Smooth muscle cell (in vitro differentiated cells): Measurements from ENCODE around the gene ZNF324. TPM values are rescaled to one million over a fixed set of nuclear protein-coding genes. Genes with fewer than 3 reads are reported as not detected.

Experiments
- DNase-seq: peaks from one replicate; lab custom pipeline; 2025; ENCODE audit not compliant: unreplicated experiment; lab: John Stamatoyannopoulos, UW
- H2AFZ ChIP-seq: fragments of 200-600 bp; sonication (generic); 2 replicates; pipeline ENCODE4 v1.6.0; 2016; ENCODE audit warnings: antibody characterized with exemption, low read depth, mild to moderate bottlenecking
- H3F3A ChIP-seq: fragments of 200-600 bp; sonication (generic); 2 replicates; pipeline ENCODE4 v1.6.0; 2017; ENCODE audit warnings: antibody characterized with exemption, low read depth
- H3K27ac ChIP-seq: fragments of 200-600 bp; sonication (generic); 2 replicates; pipeline ENCODE4 v1.5.1; 2016; ENCODE audit warnings: low read depth, mild to moderate bottlenecking
- H3K27me3 ChIP-seq: fragments of 200-600 bp; sonication (generic); 2 replicates; pipeline ENCODE4 v1.6.1; 2016; ENCODE audit warnings: low read depth, mild to moderate bottlenecking
- H3K36me3 ChIP-seq: fragments of 200-600 bp; sonication (generic); 2 replicates; pipeline ENCODE4 v1.5.1; 2016; ENCODE audit warnings: low read depth
- H3K4me1 ChIP-seq: fragments of 200-600 bp; sonication (generic); 2 replicates; pipeline ENCODE4 v1.5.1; 2016; ENCODE audit warnings: low read depth
- H3K4me2 ChIP-seq: fragments of 200-600 bp; sonication (generic); 2 replicates; pipeline ENCODE4 v1.6.0; 2016; ENCODE audit warnings: mild to moderate bottlenecking
- H3K4me3 ChIP-seq: fragments of 200-600 bp; sonication (generic); 2 replicates; pipeline ENCODE4 v1.5.1; 2016; ENCODE audit warnings: mild to moderate bottlenecking
- H3K79me2 ChIP-seq: fragments of 200-600 bp; sonication (generic); 2 replicates; pipeline ENCODE4 v1.6.0; 2016; ENCODE audit warnings: low read depth, mild to moderate bottlenecking
- H3K9ac ChIP-seq: fragments of 200-600 bp; sonication (generic); 2 replicates; pipeline ENCODE4 v1.6.0; 2016; ENCODE audit warnings: low read depth
- H3K9me3 ChIP-seq: fragments of 200-600 bp; sonication (generic); replicated peaks from 2 replicates; pipeline ENCODE4 v1.5.1; 2016; ENCODE audit warnings: low read depth
- H4K20me1 ChIP-seq: fragments of 200-600 bp; sonication (generic); 2 replicates; pipeline ENCODE4 v1.6.0; 2016; ENCODE audit warnings: low read depth
- whole genome bisulfite sequencing: methylation state at CpG from one replicate; pipeline ENCODE4 v1.1.7; 2016; ENCODE audit warnings: low lambda C conversion rate; 5-methylcytosine and 5-hydroxymethylcytosine counted together
- polyA plus RNA-seq: library from polyadenylated mRNA; unstranded; fragments of >200 nt; fragmentation: Nextera tagmentation; extraction: Ambion mirVana; gene quantifications from 2 replicates; pipeline ENCODE4 v1.2.1, GENCODE V29; 2016
- total RNA-seq: library from RNA; depleted of rRNA; stranded (reverse); fragments of >200 nt; gene quantifications from 2 replicates; pipeline ENCODE4 v1.2.3, GENCODE V29; 2014
- TF ChIP-seq, protein P1 (sequence below): fragments of 200-600 bp; sonication (generic); IDR thresholded peaks from 2 replicates; pipeline ENCODE4 v1.5.1; 2017; ENCODE audit warnings: borderline replicate concordance, mild to moderate bottlenecking, antibody characterized with exemption; ENCODE audit not compliant: insufficient read depth, poor library complexity, severe bottlenecking

ZNF324 gene
- total and polyA plus RNA-seq, 2 experiments from 2014 or later: 8.8 to 10.2 TPM

DNA sequence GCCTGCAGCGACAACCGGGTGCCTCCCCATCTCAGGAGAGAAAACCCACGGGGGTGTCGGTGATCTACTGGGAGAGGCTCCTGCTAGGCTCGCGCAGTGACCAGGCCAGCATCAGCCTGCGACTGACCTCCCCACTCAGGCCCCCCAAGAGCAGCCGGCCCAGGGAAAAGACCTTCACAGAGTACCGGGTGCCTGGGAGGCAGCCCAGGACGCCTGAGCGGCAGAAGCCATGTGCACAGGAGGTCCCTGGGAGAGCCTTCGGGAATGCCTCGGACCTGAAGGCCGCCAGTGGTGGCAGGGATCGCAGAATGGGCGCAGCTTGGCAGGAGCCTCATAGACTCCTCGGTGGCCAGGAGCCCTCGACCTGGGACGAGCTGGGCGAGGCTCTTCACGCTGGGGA, 11.6 kb upstream of the ZNF324 start:
- Histone ChIP-seq H3K4me2 (no peak overlapping the region), H3F3A (no peaks in the 10 kb centered on the region), H3K9me3 (no peaks in the 10 kb centered on the region), H3K36me3 (no peaks in the 10 kb centered on the region), H3K4me3 (no peak overlapping the region), H3K79me2 (no peaks in the 10 kb centered on the region), H3K4me1 (peaks cover 4% of the 10 kb centered on the region), H3K27ac (no peak overlapping the region), H3K27me3 (no peaks in the 10 kb centered on the region), H2AFZ (no peak overlapping the region), H4K20me1 (no peaks in the 10 kb centered on the region), H3K9ac (no peak overlapping the region)
- WGBS: 95% methylated on average over 20 of the region's 21 CpGs
- TF ChIP-seq, protein P1, sequence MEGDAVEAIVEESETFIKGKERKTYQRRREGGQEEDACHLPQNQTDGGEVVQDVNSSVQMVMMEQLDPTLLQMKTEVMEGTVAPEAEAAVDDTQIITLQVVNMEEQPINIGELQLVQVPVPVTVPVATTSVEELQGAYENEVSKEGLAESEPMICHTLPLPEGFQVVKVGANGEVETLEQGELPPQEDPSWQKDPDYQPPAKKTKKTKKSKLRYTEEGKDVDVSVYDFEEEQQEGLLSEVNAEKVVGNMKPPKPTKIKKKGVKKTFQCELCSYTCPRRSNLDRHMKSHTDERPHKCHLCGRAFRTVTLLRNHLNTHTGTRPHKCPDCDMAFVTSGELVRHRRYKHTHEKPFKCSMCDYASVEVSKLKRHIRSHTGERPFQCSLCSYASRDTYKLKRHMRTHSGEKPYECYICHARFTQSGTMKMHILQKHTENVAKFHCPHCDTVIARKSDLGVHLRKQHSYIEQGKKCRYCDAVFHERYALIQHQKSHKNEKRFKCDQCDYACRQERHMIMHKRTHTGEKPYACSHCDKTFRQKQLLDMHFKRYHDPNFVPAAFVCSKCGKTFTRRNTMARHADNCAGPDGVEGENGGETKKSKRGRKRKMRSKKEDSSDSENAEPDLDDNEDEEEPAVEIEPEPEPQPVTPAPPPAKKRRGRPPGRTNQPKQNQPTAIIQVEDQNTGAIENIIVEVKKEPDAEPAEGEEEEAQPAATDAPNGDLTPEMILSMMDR: no peak
- DNase-seq: no peak

DNA sequence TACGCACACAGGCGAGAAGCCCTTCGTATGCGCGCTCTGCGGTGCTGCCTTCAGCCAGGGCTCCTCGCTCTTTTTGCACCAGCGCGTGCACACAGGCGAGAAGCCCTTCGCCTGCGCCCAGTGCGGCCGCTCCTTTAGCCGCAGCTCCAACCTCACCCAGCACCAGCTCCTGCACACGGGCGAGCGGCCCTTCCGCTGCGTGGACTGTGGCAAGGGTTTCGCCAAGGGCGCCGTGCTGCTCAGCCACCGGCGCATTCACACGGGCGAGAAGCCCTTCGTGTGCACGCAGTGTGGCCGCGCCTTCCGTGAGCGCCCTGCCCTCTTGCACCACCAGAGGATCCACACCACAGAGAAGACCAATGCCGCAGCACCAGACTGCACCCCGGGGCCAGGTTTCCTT, 10.8 kb upstream of the ZNF324 start:
- no peaks in the 10 kb centered on the region for H3K79me2 ChIP-seq
- H3K4me3 ChIP-seq: no peak overlapping the region
- no peak for DNase-seq
- 98% methylated on average over 35 of the region's 35 CpGs for WGBS
- H3F3A ChIP-seq: no peaks in the 10 kb centered on the region
- no peak overlapping the region for H3K4me2 ChIP-seq
- peaks cover 1% of the 10 kb centered on the region for H3K4me1 ChIP-seq
- TF ChIP-seq, protein P1: no peak
- H3K9me3 ChIP-seq: no peaks in the 10 kb centered on the region
- H4K20me1 ChIP-seq: no peaks in the 10 kb centered on the region
- H3K36me3 ChIP-seq: no peaks in the 10 kb centered on the region
- no peak overlapping the region for H2AFZ ChIP-seq
- H3K27ac ChIP-seq: no peak overlapping the region
- H3K27me3 ChIP-seq: no peaks in the 10 kb centered on the region
- H3K9ac ChIP-seq: no peak overlapping the region

DNA sequence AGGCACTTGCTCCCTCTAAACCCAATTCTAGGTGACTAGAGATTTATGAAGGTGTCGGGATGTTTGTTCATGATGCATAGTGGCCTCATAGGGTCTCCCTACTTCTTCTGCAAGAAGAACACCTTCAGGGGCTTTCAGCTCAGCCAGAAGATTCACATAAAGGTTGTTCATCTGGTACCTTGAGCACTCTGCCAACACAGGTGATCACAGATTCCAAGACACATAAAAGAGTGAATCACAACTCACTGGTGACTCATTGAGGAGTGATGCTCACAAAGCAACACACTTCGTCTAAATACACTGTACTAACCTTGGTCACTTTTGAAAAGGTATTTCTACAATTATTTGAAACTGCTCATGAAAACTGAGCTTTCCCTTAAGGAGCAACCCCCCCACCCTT, 6.8 kb upstream of the ZNF324 start:
- TF ChIP-seq, protein P1: no peak
- Histone ChIP-seq H3K4me2 (no peak overlapping the region), H3F3A (no peaks in the 10 kb centered on the region), H3K27ac (no peak overlapping the region), H4K20me1 (no peaks in the 10 kb centered on the region), H3K4me3 (no peak overlapping the region), H3K9me3 (no peaks in the 10 kb centered on the region), H3K9ac (no peak overlapping the region), H3K4me1 (no peaks in the 10 kb centered on the region), H2AFZ (no peak overlapping the region), H3K79me2 (no peaks in the 10 kb centered on the region), H3K36me3 (no peaks in the 10 kb centered on the region), H3K27me3 (no peaks in the 10 kb centered on the region)
- 77% methylated on average over 2 of the region's 2 CpGs for whole genome bisulfite sequencing
- no peak for DNase-seq

DNA sequence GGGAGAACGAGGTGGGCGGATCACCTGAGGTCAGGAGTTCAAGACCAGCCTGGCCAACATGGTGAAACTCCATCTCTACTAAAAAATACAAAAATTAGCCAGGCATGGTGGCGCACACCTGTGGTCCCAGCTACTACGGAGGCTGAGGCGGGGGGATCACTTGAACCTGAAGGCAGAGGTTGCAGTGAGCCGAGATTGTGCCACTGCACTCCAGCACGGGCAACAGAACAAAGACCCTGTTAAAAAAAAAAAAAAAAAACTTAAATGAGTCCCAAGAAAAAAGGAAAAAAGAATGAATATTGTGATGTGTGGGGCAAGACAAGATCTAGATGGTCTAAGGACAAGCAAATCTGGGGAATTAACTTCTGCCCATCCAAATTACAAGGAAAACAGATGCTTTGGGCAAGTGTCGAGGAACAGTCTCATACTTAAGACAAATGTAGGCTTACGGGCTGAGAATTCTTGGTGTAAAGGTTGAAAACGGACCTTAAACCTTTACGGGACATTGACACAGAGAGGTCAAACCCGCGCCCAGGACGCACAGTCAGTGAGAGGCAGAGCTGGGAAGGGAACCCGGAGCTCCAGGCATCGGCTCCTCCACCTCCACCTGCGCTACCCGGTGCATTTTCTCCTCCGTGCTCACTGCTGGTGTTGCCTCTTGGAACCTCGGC, 656 bp upstream of the ZNF324 start:
- Histone ChIP-seq H3K9ac (peak overlapping the region; percentile 7), H3K36me3 (no peaks in the 10 kb centered on the region), H2AFZ (peak overlapping the region; percentile 87), H4K20me1 (peaks cover 17% of the 10 kb centered on the region), H3K27ac (no peak overlapping the region), H3K4me2 (peak overlapping the region; percentile 93), H3K79me2 (peaks cover 12% of the 10 kb centered on the region), H3K27me3 (no peaks in the 10 kb centered on the region), H3K9me3 (no peaks in the 10 kb centered on the region), H3K4me1 (no peaks in the 10 kb centered on the region), H3F3A (no peaks in the 10 kb centered on the region), H3K4me3 (peak overlapping the region; percentile 87)
- no peak for DNase-seq
- 47% methylated on average over 20 of the region's 20 CpGs for WGBS
- TF ChIP-seq, protein P1: no peak
